Kidney (tissue), 14 donors: ENCODE results near the gene ARHGDIA. TPM values are rescaled to one million over a fixed set of nuclear protein-coding genes. Genes with fewer than 3 reads are reported as not detected.

Experiments
- DNase-seq, 5 donors: peaks; one replicate each; pipeline ENCODE4 v3.0.0-alpha.2; 2013 to 2020
- FAIRE-seq: peaks from 2 replicates; lab custom pipeline; 2012; peaks lifted over from hg19 to GRCh38; lab: Jason Lieb, UNC
- H3K27ac ChIP-seq, 2 donors: one replicate each; pipeline ENCODE4 v1.7.0; 2013; ENCODE audit warnings: low read depth in 2 of 2, low read length in 2 of 2, inconsistent platforms in 1 of 2
- H3K27me3 ChIP-seq: one replicate; pipeline ENCODE4 v1.7.1; 2013; ENCODE audit warnings: low read length, inconsistent platforms; ENCODE audit not compliant: control insufficient read depth, insufficient read depth
- H3K36me3 ChIP-seq, 3 donors: one replicate each; pipeline versions ENCODE4 v1.7.0 to v1.7.1; 2013; ENCODE audit warnings: low read length in 3 of 3, control low read depth in 1 of 3, inconsistent platforms in 1 of 3; ENCODE audit not compliant: insufficient read depth in 3 of 3, control insufficient read depth in 2 of 3
- H3K4me1 ChIP-seq, 3 donors: one replicate each; pipeline versions ENCODE4 v1.7.0 to v1.7.1; 2013; ENCODE audit warnings: low read length in 3 of 3, inconsistent platforms in 1 of 3, low read depth in 1 of 3; ENCODE audit not compliant: control insufficient read depth in 2 of 3, insufficient read depth in 2 of 3
- H3K4me3 ChIP-seq, 3 donors: one replicate each; pipeline versions ENCODE4 v1.7.0 to v1.8.1; 2013; ENCODE audit warnings: low read length in 3 of 3, control low read depth in 1 of 3, inconsistent platforms in 1 of 3
- H3K9ac ChIP-seq, 3 donors: one replicate each; pipeline versions ENCODE4 v1.7.0 to v1.7.1; 2013; ENCODE audit warnings: low read length in 3 of 3, control low read depth in 1 of 3, inconsistent platforms in 1 of 3
- H3K9me3 ChIP-seq, 3 donors: one replicate each; pipeline versions ENCODE4 v1.7.0 to v1.7.1; 2013; ENCODE audit warnings: low read length in 3 of 3, control low read depth in 1 of 3, inconsistent platforms in 1 of 3; ENCODE audit not compliant: control insufficient read depth in 2 of 3, insufficient read depth in 1 of 3
- CTCF ChIP-seq: IDR thresholded peaks from 3 replicates; pipeline ENCODE4 v1.5.1; 2012; ENCODE audit warnings: mild to moderate bottlenecking, moderate library complexity, borderline replicate concordance; ENCODE audit not compliant: insufficient read depth; ENCODE audit errors: extremely low read depth
- intact Hi-C: fragments of 100-400 bp; cut with DNase I; formaldehyde crosslinking; loops from one replicate; pipeline ENCODE4 v1.11.1; 2022
- polyA plus RNA-seq: library from polyadenylated mRNA; stranded (reverse); fragments of 350-450 nt; fragmentation: Illumina TruSeq; extraction: RNeasy Lipid Tissue Mini Kit (QIAGEN cat#74804); gene quantifications from one replicate; pipeline ENCODE4 v1.2.3, GENCODE V29; 2014; ENCODE audit warnings: low read depth, low replicate concordance; ENCODE audit not compliant: insufficient read depth
- total RNA-seq: library from RNA; stranded (reverse); fragmentation: NEBNext Ultra II Directional; extraction: Animal tissue kit (Norgen Biotek cat#: 25700); gene quantifications from one replicate; pipeline ENCODE4 v1.2.1, GENCODE V29; 2021
- donor health status: control.
- donor health status: control.
- donor health status: control.
- donor health status: control.
- donor health status: control.
- donor health status: DM: yes; HTN: yes; CAD: no.
- donor health status: Normal renal cell carcinoma (clear cell type).

The ARHGDIA gene
- total and polyA plus RNA-seq, 2 donors from 2014 or later = 424 to 453 TPM

- intact Hi-C loops = no loop called here
- peaks cover 0 to 37% (median 12%) of the 10 kb centered on the region in 3 donors for H3K36me3 ChIP-seq
- H3K27ac ChIP-seq = no peak overlapping the region
- no peak overlapping the region for H3K9ac ChIP-seq
- H3K4me1 ChIP-seq = no peaks in the 10 kb centered on the region
- H3K9me3 ChIP-seq = no peaks in the 10 kb centered on the region
- no peaks in the 10 kb centered on the region for H3K27me3 ChIP-seq
- no peak for DNase-seq
- no peak overlapping the region for H3K4me3 ChIP-seq
- TF ChIP-seq CTCF = no peak
- no peak for FAIRE-seq
Measured at GRCh38 chr17:81845881-81846742, 25.0 kb downstream of the ARHGDIA start.

GRCh38 chr17:81845361-81845760, 25.8 kb downstream of the ARHGDIA start:
- H3K4me3 ChIP-seq = no peak overlapping the region
- DNase-seq (no peak), FAIRE-seq (no peak)
- no peaks in the 10 kb centered on the region for H3K9me3 ChIP-seq
- no peaks in the 10 kb centered on the region for H3K27me3 ChIP-seq
- intact Hi-C loops = no loop called here
- H3K27ac ChIP-seq = no peak overlapping the region
- no peak overlapping the region for H3K9ac ChIP-seq
- TF ChIP-seq CTCF = no peak
- no peaks in the 10 kb centered on the region for H3K4me1 ChIP-seq
- H3K36me3 ChIP-seq = peaks cover 0 to 37% (median 12%) of the 10 kb centered on the region in 3 donors

GRCh38 chr17:81844887-81845286, 26.2 kb downstream of the ARHGDIA start:
- Histone ChIP-seq H3K27me3 (no peaks in the 10 kb centered on the region), H3K27ac (no peak overlapping the region), H3K4me1 (no peaks in the 10 kb centered on the region), H3K4me3 (no peak overlapping the region), H3K9ac (no peak overlapping the region), H3K9me3 (no peaks in the 10 kb centered on the region), H3K36me3 (peaks cover 0 to 37% (median 12%) of the 10 kb centered on the region in 3 donors)
- no peak for TF ChIP-seq CTCF
- intact Hi-C loops = no loop called here
- no peak for FAIRE-seq
- no peak for DNase-seq
